ACC112 (cell line): ENCODE results near the gene ATG4A.

Source experiments
- H2AFZ ChIP-seq: fragments of 200-600 bp; sonication (generic); one replicate; pipeline ENCODE4 v1.6.0; 2017; ENCODE audit warnings: antibody characterized with exemption, low read length; ENCODE audit not compliant: unreplicated experiment
- H3K27ac ChIP-seq: fragments of 200-600 bp; sonication (generic); 2 replicates; pipeline ENCODE4 v1.5.1; 2014; ENCODE audit warnings: low read depth, mild to moderate bottlenecking, antibody characterized with exemption, low read length, moderate library complexity
- H3K27me3 ChIP-seq: fragments of 200-600 bp; sonication (generic); 2 replicates; pipeline ENCODE4 v1.6.1; 2014; ENCODE audit warnings: mild to moderate bottlenecking, antibody characterized with exemption, low read length, moderate library complexity, mixed read lengths; ENCODE audit not compliant: insufficient read depth
- H3K36me3 ChIP-seq: fragments of 200-600 bp; sonication (generic); 2 replicates; pipeline ENCODE4 v1.6.1; 2016; ENCODE audit warnings: mild to moderate bottlenecking, antibody characterized with exemption, low read length, moderate library complexity, mixed read lengths; ENCODE audit not compliant: insufficient read depth
- H3K4me1 ChIP-seq: fragments of 200-600 bp; sonication (generic); one replicate; pipeline ENCODE4 v1.6.1; 2016; ENCODE audit warnings: low read length, mixed read lengths; ENCODE audit not compliant: insufficient read depth, unreplicated experiment, control insufficient read depth
- H3K4me3 ChIP-seq: fragments of 200-600 bp; sonication (generic); 2 replicates; pipeline ENCODE4 v1.5.1; 2014; ENCODE audit warnings: mild to moderate bottlenecking, low read depth, low read length
- H3K79me2 ChIP-seq: fragments of 200-600 bp; sonication (generic); one replicate; pipeline ENCODE4 v1.6.0; 2016; ENCODE audit warnings: low read length; ENCODE audit not compliant: control insufficient read depth, unreplicated experiment, insufficient read depth

ATG4A gene, protein sequence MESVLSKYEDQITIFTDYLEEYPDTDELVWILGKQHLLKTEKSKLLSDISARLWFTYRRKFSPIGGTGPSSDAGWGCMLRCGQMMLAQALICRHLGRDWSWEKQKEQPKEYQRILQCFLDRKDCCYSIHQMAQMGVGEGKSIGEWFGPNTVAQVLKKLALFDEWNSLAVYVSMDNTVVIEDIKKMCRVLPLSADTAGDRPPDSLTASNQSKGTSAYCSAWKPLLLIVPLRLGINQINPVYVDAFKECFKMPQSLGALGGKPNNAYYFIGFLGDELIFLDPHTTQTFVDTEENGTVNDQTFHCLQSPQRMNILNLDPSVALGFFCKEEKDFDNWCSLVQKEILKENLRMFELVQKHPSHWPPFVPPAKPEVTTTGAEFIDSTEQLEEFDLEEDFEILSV

DNA sequence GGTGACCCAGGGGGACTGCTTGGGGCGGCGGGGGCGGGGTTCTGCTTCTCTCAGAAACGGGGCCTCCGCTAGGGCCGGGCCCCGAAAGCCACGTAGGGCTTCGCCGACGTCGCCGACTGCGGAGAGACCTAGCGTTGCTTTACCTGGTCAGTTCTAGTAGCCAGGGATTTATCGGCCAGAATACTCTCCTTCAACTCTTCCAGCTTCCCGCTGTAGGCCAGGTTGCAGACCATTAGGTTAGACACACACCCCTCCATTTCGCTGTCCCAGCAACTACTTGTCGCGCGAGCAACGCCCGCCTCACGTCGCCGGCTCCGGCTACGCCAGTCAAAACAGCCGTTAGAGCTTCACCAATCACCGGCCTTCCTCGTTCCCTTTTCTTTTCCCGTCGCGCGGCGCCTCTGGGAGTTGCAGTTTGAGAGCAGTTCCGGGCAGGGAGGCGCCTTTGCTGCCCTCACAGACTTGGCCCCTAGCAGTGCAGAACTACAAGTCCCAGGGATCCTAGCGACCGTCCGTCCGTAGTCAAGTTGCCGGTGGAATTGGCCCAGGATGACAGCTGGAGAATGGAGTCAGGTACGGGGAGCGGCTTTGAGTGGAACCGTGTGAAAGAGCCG, at the start of gene ATG4A, which contains the start of gene PSMD10:
TSS of gene ATG4A (plus strand) at position 515 of the 614 bp plus-strand sequence. CDS start at position 564, 49 bp downstream.
TSS of gene PSMD10 (minus strand) at position 279 of the 614 bp plus-strand sequence. CDS start at position 257, 22 bp downstream.
- Histone ChIP-seq H2AFZ (peak within 1 kb of the TSS; percentile 85), H3K79me2 (peaks cover 24% of the 10 kb centered on the region), H3K27ac (peak within 1 kb of the TSS; percentile 92), H3K36me3 (peaks cover 6% of the 10 kb centered on the region; the same call in 1 of the 2 replicates), H3K4me1 (no peaks in the 10 kb centered on the region), H3K4me3 (peak within 1 kb of the TSS; percentile 98), H3K27me3 (no peaks in the 10 kb centered on the region)

DNA sequence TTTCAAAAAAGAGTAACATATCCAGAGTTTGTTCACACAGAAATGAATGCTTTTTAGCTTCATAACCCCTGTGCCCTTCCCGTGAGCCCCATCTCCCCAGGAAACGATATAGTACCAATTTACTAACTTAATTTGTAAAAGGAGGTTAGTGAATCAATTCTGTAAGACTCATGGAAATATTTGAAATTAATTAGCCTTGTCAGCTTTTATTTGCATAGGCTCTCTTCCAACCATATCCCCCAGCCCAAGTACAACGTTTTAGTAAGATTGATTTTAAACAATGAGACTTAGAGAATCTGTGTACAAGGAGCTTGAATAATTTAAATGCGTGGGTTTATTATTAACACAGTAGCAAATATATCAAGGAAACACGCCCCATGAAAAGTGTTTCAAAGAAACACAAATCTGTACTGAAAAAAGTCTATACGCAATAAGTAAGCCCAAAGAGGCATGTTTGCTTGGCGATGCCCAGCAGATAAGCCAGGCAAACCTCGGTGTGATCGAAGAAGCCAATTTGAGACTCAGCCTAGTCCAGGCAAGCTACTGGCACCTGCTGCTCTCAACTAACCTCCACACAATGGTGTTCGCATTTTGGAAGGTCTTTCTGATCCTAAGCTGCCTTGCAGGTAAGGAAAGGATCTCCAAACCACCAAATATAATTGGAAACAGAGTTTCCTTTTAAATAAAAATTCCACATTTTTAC, 46.9 kb upstream of the ATG4A start, which contains the start of gene VSIG1:
TSS of gene VSIG1 (plus strand) at position 512 of the 703 bp plus-strand sequence. CDS start at position 578, 66 bp downstream.
- Histone ChIP-seq H3K79me2 (no peaks in the 10 kb centered on the region), H3K27me3 (no peaks in the 10 kb centered on the region), H3K4me3 (no peak within 1 kb of the TSS), H3K4me1 (peaks cover 7% of the 10 kb centered on the region), H3K36me3 (no peaks in the 10 kb centered on the region), H2AFZ (no peak within 1 kb of the TSS), H3K27ac (no peak within 1 kb of the TSS)

GRCh38 chrX:108049649-108050048, 41.9 kb upstream of the ATG4A start:
- Histone ChIP-seq H3K4me1 (peaks cover 9% of the 10 kb centered on the region), H3K4me3 (no peak overlapping the region), H3K27me3 (no peaks in the 10 kb centered on the region), H3K36me3 (no peaks in the 10 kb centered on the region), H3K27ac (no peak overlapping the region), H3K79me2 (no peaks in the 10 kb centered on the region), H2AFZ (no peak overlapping the region)

DNA sequence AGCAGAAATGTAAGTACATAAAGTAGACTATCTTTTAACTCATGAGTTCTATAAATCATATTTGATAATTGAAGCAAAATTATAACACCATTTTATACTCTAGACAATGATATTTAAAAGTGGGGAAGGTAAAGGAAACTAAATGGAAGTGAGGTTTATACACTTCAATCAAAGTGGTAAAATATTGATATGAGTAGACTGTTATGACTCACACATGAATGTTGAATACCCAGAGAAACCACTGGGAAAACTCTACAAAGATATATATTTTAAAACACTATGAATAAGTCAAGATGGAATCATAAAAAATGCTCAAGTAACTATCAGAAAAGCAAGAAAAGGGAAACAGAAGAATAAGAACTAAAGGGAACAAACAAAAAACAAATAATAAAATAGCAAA, 38.4 kb upstream of the ATG4A start:
- peaks cover 3% of the 10 kb centered on the region for H3K4me1 ChIP-seq
- no peak overlapping the region for H3K4me3 ChIP-seq
- H2AFZ ChIP-seq, result no peak overlapping the region
- H3K27ac ChIP-seq, result no peak overlapping the region
- no peaks in the 10 kb centered on the region for H3K36me3 ChIP-seq
- no peaks in the 10 kb centered on the region for H3K79me2 ChIP-seq
- no peaks in the 10 kb centered on the region for H3K27me3 ChIP-seq

DNA sequence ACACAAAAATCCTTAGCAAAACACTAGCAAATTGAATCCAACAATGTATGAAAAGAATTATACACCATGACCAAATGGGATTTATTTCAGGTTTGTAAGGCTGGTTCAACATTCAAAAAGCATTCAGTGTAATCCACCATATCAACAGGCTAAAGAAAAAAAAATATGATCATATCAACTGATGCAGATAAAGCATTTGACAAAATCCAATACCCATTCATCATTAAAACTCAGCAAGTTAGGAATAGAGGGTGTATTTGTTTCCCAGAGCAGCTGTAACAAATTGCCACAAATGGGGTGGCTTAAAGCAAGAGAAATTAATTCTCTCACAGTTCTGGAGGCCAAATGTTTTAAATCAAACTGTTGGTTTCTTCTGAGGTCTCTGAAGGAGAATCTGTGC, 36.0 kb upstream of the ATG4A start:
- H3K4me1 ChIP-seq, result peaks cover 3% of the 10 kb centered on the region
- no peaks in the 10 kb centered on the region for H3K79me2 ChIP-seq
- H3K27me3 ChIP-seq, result no peaks in the 10 kb centered on the region
- H2AFZ ChIP-seq, result no peak overlapping the region
- no peaks in the 10 kb centered on the region for H3K36me3 ChIP-seq
- no peak overlapping the region for H3K4me3 ChIP-seq
- H3K27ac ChIP-seq, result no peak overlapping the region

- no peak overlapping the region for H3K4me3 ChIP-seq
Measured at GRCh38 chrX:108059801-108060200, 31.8 kb upstream of the ATG4A start.

DNA sequence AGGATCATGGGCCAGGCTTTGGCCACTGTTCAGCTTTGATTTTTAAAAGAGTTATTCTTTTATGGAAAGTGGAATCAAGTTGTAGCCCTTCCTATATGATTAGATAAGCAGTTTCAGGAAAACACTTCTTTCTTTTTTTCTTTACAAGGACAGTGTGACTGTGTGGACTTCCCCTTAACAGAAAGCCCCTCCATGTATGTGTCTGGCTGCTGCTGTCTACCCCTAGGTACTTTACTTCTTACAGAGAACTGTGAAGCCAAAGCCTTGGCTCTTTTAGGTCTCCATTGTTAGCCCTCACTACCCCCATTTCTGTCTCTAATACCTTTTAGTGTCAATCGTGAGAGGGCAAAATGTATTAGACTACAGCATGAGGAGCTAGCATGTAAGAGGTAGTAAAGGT, 27.6 kb upstream of the ATG4A start:
- Histone ChIP-seq H3K4me1 (no peaks in the 10 kb centered on the region), H3K79me2 (no peaks in the 10 kb centered on the region), H3K4me3 (no peak overlapping the region), H2AFZ (no peak overlapping the region), H3K36me3 (no peaks in the 10 kb centered on the region), H3K27ac (no peak overlapping the region), H3K27me3 (no peaks in the 10 kb centered on the region)

More at GRCh38 chrX:108059801-108060200, 31.8 kb upstream of the ATG4A start:
- Histone ChIP-seq H2AFZ (no peak overlapping the region), H3K79me2 (no peaks in the 10 kb centered on the region), H3K4me1 (no peaks in the 10 kb centered on the region), H3K36me3 (no peaks in the 10 kb centered on the region), H3K27me3 (no peaks in the 10 kb centered on the region), H3K27ac (no peak overlapping the region)

- Histone ChIP-seq H2AFZ (no peak overlapping the region), H3K36me3 (no peaks in the 10 kb centered on the region), H3K4me3 (no peak overlapping the region), H3K27ac (no peak overlapping the region), H3K79me2 (no peaks in the 10 kb centered on the region), H3K4me1 (no peaks in the 10 kb centered on the region), H3K27me3 (no peaks in the 10 kb centered on the region)
Measured at GRCh38 chrX:108064613-108065012, 27.0 kb upstream of the ATG4A start.

- no peak overlapping the region for H2AFZ ChIP-seq
- H3K27me3 ChIP-seq, result no peaks in the 10 kb centered on the region
- H3K4me3 ChIP-seq, result no peak overlapping the region
Measured at GRCh38 chrX:108068121-108068520, 23.5 kb upstream of the ATG4A start.

GRCh38 chrX:108070891-108071290, 20.7 kb upstream of the ATG4A start:
- no peak overlapping the region for H3K27ac ChIP-seq
- H3K27me3 ChIP-seq, result no peaks in the 10 kb centered on the region
- H2AFZ ChIP-seq, result no peak overlapping the region
- H3K4me3 ChIP-seq, result no peak overlapping the region
- no peaks in the 10 kb centered on the region for H3K79me2 ChIP-seq
- H3K4me1 ChIP-seq, result peaks cover 15% of the 10 kb centered on the region
- no peaks in the 10 kb centered on the region for H3K36me3 ChIP-seq

More at GRCh38 chrX:108068121-108068520, 23.5 kb upstream of the ATG4A start:
- Histone ChIP-seq H3K79me2 (no peaks in the 10 kb centered on the region), H3K4me1 (peaks cover 15% of the 10 kb centered on the region), H3K27ac (no peak overlapping the region), H3K36me3 (no peaks in the 10 kb centered on the region)
